GM21390 (cell line): Measurements from ENCODE around the gene ZSCAN5C.
"Not testable (repeated sequence)": the region's sequence is repeated elsewhere in the genome, so short reads cannot be mapped to it uniquely, and the experiment has no call there.

Experiments
- ATAC-seq: cut with Tn5 transposase; IDR thresholded peaks from one replicate; pipeline ENCODE4 v1.9.1; 2021; ENCODE audit not compliant: unreplicated experiment

ZSCAN5C gene

DNA sequence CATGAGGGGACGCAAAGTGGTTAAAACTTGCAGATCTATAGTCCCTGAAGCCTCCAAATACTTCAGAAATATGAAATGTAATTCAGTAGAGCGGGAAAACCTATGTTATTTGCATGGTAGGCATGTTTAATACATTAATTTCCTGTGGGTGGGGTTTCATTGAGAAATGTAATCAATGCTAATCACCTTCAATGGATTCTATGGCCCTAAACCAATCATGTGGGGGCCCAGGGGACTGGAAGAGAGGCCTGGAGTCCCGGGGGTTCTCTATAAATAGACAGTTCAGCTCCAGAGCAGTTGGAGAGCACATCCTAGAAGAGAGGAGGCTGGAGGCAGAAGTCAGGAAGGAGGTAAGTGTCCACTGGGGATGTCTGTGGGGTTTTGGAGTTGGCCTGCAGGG lies at the start of gene ZSCAN5C:
TSS of gene ZSCAN5C (plus strand) at position 301 of the 400 bp plus-strand sequence. CDS start 3,641 bp downstream, outside the sequence.
- ATAC-seq = no peak

- ATAC-seq = no peak
These were observed 49.4 kb upstream of the ZSCAN5C start for GRCh38 chr19:56152644-56153043.

DNA sequence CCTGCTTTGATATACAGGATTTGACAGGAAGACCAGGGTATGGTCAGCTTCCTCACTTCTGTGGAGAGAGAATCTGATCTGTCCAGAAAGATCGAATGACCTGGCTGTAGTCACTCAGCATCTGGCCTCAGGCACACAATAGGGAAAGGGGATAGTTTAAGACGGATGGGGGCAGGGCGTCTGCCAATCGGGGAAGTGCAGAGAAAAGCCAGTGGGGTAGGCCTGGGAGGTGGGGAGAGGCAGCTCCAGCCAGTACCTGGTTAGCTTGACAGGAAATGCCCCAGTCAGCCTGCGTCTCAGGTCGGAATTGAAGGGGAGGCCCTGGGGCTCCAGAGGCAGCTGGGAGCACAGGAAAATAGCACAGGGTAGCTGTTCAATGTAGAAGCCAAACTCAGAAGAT lies 48.6 kb upstream of the ZSCAN5C start:
- no peak for ATAC-seq

DNA sequence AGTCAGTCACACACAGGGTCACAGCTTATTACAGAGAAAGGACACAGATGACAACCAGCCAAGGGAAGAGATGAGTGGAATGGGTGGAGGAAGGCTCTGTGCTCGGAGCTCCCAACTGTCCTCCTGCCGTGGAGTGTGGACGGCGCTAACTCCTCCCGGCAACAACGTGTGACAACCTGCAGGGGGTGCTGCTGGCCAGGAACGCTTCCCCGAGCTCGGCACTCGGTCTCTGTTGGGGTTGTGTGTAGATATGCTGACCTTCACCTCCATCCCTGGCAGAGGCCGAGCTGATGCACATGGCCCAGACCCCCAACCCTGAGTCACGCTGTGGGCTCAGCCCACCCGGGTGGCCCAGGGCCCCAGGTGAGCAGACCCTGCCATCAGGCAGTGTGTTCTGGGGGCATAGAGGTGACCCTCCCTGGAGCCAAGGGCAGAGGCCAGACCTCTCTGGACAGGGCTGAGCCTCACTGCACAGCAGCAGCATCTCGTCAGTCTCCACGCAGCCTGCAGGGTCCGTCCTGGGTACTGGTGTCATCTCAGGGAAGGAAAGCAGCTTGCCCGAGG lies 46.9 kb upstream of the ZSCAN5C start:
- ATAC-seq = no peak

GRCh38 chr19:56156768-56157167 lies 45.3 kb upstream of the ZSCAN5C start:
- ATAC-seq = no peak

- no peak for ATAC-seq
These were observed 43.8 kb upstream of the ZSCAN5C start for GRCh38 chr19:56158170-56158757.

DNA sequence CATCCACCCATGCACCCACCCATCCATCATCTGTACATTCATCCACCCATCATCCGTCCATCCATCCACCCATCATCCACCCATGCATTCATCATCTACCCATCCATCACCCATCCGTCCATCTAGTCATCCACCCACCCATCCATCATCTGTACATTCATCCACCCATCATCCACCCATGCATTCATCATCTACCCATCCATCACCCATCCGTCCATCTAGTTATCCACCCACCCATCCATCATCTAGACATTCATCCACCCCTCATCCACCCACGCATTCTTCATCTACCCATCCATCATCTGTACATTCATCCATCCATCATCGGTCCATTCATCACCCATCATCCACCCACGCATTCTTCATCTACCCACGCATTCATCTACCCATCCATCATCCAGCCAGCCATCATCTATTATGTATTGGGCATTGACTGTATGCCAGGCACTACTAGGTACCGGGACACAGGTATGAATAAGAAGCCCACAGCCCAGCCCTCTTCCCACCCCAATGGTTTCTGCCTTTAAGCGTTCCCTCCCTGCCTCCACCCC lies 43.0 kb upstream of the ZSCAN5C start:
- no peak for ATAC-seq

- ATAC-seq = no peak
These were observed 42.3 kb upstream of the ZSCAN5C start for GRCh38 chr19:56159622-56160271.

DNA sequence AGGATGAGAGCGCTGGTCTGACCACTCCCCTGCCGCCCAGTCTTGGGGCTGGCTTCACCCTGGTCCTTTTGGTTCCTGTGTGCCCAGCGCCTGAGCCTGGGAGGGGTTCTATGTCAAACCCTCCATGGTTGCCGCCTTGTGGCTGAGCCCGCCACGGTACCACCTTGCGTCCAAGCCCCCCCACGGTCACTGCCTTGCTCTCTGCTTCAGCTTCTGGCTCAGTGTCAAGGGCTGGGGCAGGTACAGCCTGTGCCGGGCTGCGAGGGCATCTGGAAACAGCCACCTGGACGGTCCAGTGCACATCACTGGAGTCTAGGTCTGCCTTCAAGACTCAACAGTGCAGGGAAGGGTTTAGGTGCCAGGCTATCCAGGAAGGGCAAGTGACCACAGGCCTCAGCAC lies 40.5 kb upstream of the ZSCAN5C start:
- ATAC-seq = no peak

DNA sequence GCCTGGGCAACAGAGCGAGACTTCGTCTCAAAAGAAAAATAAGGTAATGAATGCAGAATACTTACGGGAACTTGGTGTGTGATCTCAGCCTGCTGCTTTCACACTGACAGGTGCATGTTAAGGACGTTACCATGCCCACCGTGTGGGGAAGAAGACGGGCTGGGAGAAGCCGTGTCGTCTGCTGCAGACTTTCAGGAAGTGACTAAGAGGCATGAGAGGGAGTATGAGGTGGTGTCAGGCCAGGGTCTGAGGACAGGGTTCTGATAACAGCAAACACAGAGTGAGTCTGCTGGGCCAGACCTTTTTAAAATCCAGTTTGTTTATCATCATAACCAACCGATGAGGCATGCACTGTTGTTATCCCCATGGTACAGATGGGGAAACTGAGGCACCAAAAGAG lies 39.8 kb upstream of the ZSCAN5C start:
- ATAC-seq = no peak

DNA sequence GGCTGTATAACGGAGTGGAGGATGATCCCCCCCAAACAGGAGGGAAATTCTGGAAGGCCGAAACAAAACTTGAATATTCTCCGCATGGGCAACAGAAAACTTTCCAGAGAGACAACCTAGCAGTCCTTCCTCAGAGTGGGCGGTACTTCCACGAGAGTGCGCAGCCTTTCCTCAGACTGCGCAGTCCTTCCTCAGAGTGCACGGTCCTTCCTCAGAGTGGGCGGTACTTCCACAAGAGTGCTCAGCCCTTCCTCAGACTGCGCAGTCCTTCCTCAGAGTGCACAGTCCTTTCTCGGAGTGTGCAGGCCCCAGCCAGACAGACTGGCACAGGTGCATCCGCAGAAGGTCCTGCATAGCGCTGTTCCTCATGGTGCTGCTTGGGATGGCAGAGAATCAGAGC lies 39.0 kb upstream of the ZSCAN5C start:
- no peak for ATAC-seq

DNA sequence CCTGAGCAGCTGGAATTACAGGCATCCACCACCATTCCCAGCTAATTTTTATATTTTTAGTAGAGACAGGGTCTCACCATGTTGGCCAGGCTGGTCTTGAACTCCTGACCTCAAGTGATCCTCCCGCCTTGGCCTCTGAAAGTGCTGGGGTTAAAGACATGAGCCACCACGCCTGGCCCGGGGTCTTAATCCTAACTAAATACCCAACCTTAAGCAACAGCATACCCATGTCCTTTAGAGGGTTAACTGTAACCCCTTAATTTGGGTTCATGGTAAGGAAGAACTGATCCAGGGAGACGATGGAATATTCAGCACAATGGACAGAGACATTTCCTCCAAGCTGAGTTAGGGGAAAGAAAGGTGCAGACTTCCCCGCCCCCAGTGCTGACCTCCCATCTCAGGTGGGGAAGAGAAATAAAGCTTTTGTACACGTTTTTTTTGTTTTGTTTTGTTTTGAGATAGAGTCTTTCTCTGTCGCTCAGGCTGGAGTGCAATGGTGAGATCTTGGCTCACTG lies 35.0 kb upstream of the ZSCAN5C start:
- ATAC-seq = no peak

DNA sequence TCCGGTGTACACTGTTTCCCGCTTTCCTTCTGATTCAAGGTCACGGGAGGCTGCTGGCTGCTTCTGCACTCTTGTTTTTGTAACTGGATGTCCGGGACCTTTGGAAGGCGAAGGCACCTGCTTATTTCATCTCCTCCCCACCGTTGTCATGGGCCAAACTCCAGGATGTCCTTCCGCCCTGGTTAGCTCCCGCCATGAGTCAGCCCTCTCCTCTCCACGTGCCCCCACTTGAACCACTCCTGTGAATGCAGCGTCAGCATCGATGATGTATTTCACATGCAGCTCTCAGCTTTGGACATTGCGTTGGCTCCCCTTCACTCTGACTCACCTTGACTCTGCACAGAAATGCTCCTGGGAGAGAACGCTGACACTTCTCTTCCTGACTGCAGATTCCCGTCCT lies 31.8 kb upstream of the ZSCAN5C start:
- no peak for ATAC-seq

DNA sequence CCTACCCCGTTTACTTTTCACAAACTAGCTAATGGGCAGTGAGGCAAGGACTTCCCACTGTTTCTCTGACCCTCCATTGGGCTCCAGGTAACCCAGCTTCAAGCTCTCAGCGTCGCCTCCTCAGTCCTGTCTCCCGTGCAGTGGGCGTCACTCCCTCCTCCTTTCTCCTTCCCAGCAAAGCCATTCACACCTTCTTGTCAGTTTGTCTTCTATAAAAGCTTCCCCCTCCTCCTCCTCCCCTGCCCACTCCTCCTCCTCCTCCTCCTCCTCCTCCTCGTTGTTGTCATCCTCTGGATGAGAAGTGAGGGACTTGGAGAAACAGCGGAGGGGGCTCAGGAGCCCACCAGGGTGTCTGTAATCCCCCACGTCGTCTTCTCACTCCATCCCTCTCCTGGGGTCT lies 28.0 kb upstream of the ZSCAN5C start:
- no peak for ATAC-seq

DNA sequence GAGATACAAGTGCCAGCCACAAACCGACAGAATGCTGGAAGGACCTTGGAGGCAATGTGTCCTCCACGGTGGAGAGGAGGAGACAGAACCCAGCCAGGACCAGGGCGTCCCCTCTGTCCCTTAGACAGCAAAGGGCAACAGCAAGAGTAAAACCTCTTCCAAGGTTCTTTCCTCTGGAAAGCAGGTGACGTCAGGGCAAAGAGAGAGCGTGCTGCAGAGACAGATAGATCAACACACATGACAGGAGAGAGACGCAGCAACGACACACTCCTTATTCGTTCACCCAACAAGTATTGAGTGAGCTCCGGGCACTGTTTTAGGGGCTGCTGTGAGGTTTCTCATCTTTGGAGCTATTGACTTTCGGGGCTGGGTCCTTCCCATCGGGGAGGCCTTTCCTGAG lies 27.5 kb upstream of the ZSCAN5C start:
- no peak for ATAC-seq

DNA sequence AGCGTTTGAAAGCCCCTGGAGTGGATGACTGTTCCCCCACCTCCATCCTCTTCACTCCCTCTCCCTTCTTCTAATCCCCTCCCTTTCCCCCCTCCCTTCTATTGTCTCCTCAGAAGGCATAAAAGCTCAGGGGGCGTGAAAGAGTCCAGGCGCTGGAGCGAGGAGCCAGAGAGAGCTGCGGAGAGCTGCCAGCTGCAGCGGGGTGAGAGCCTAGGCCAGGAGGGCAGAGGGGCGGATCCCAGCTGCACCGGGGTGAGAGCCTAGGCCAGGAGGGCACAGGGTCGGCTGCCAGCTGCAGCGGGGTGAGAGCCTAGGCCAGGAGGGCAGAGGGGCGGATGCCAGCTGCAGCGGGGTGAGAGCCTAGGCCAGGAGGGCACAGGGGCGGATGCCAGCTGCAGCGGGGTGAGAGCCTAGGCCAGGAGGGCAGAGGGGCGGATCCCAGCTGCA lies 26.2 kb upstream of the ZSCAN5C start, which contains the start of gene GALP:
TSS of gene GALP (plus strand) at position 148 of the 447 bp plus-strand sequence. CDS start 1,101 bp downstream, outside the sequence.
- ATAC-seq = not testable (repeated sequence)

GRCh38 chr19:56176310-56176709 lies 25.8 kb upstream of the ZSCAN5C start:
- not testable (repeated sequence) for ATAC-seq

GRCh38 chr19:56176881-56177280 lies 25.2 kb upstream of the ZSCAN5C start:
- no peak for ATAC-seq

DNA sequence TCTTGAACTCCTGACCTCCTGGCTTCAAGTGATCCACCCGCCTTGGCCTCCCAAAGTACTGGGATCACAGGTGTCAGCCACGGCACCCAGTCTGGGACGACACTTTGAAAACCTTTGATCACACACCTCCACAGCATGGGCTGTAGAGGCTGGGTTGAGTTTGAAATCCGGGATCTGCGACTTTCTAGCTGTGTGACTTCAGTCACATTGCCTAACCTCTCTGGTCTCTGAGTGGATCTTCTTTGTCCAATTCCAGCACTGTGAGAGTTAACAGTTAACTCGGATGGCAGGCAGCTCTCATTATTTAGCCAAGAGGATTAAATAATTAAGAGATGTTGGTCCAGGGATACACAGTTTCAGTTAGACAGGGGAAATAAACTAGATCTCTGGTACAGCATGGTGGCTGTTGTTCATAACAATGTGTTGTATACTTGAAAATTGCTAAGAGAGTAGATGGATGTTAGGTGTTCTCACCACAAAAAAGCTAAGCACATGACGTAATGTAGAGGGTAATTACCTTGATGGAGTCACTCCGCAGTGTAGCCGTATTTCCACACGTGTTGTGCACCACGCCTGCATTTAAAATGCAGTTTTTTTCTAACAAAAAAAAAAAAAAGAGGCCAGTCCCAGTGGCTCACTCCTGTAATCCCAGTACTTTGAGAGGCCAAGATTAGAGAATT lies 24.4 kb upstream of the ZSCAN5C start:
- ATAC-seq = no peak

DNA sequence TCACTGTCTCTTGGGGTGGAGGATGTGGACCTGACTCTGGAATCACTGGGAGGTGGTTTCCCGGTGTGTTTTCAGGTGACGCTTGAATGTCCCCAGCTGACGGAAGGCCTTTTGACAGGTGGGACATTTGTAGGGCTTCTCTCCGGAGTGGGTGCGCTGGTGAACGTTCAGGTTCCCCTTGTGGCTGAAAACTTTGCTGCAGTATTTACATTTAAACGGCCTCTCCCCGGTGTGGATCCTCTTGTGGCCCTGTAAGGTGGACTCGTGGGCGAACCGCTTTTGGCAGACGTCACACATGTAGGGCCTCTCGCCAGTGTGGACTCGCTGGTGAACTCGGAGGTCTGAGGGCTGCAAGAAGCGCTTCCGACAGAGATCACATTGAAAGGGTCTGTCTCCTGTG lies 12.3 kb upstream of the ZSCAN5C start:
- no peak for ATAC-seq

DNA sequence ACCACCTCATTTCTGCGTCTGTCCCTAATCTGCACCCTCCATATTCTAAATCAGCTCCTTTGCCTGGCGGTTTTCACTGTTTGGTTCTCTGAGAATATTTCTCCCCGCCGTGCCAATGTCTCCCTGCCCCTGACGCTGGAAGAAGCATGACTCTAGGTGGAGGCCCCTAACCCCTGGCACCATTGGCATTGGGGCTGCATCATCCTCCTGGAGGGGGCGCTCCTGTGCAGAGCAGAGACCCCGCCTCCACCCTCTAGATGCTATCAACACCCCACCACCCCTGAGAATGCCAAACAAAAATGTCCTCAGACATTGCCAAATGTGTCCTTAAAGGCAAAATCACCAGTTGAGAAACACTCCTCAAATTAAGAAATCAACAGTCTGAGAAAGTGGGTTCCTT lies 11.0 kb upstream of the ZSCAN5C start:
- ATAC-seq = no peak
